IPS DF 4.7 (cell line): ENCODE results near the gene P2RY2.

Experiments used
- DNase-seq: peaks from one replicate; pipeline ENCODE4 v3.0.0-alpha.2; 2013; ENCODE audit warnings: low spot score; ENCODE audit errors: extremely low read depth

Gene P2RY2

GRCh38 chr11:73204711-73205121 lies 13.4 kb upstream of the P2RY2 start:
- DNase-seq, result no peak

DNA sequence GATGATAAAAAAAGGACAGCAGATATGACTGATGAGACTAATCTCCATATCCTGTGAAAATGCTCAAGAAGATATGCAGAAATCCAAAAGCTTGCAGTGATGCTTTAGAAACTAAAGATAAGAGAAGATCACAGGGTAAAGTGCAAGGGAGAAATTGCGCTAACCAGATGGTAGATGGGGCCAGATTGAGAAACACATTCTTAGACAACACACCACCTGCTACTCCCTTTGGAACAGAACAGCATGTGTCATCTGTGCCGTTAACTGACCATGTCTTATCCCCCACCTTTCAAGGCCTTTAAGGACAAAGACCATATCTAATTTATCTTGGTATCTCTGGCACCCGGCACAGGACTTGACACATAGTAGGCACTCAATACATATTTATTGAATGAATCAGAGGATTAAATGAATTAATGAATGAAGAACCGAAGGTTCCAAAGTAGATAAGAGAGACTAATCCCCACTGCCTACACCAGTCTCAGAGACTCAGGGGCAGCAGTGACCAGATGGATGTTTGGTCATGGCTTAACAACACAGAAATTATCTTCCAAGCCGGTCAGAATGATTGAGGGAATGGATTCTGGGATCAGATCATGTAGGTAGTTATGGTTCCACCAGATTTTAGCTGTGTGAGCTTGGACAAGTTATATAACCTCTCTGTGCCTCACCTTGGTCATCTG lies 12.3 kb upstream of the P2RY2 start:
- DNase-seq, result no peak

GRCh38 chr11:73206801-73207200 lies 11.3 kb upstream of the P2RY2 start:
- no peak for DNase-seq

GRCh38 chr11:73209892-73210291 lies 8.2 kb upstream of the P2RY2 start:
- DNase-seq, result no peak

GRCh38 chr11:73210916-73211667 lies 7.0 kb upstream of the P2RY2 start:
- no peak for DNase-seq

GRCh38 chr11:73213196-73214143 lies 4.6 kb upstream of the P2RY2 start:
- no peak for DNase-seq

GRCh38 chr11:73215191-73216134 lies 2.6 kb upstream of the P2RY2 start:
- DNase-seq, result no peak

DNA sequence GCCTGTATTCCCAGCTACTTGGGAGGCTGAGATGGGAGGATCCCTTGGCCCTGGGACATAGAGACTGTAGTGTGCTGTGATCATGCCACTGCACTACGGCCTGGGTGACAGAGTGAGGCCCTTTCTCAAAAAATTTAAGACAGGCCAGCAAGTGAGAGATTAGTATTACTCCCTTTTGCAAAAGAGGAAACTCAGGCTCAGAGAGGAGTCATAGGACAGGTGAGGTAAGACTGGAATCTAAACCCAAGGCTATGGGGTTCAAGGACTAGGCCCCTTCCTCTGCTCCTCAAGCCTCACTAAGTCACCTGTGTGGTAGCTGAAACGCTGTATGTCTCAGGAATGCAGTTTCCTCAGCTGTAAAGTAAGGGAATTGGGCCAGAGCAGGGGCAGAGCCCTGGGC lies 1.6 kb upstream of the P2RY2 start:
- no peak for DNase-seq

GRCh38 chr11:73217131-73217809 lies 811 bp upstream of the P2RY2 start:
- DNase-seq, result no peak

GRCh38 chr11:73217810-73218105 lies 323 bp upstream of the P2RY2 start:
- no peak for DNase-seq

- DNase-seq, result no peak
These were observed 742 bp downstream of the P2RY2 start for GRCh38 chr11:73218830-73219215.

- no peak for DNase-seq
These were observed 1.6 kb downstream of the P2RY2 start for GRCh38 chr11:73219396-73220285.

- DNase-seq, result no peak
These were observed 3.4 kb downstream of the P2RY2 start for GRCh38 chr11:73221451-73221850.

- DNase-seq, result no peak
These were observed 3.9 kb downstream of the P2RY2 start for GRCh38 chr11:73221996-73222395.

- no peak for DNase-seq
These were observed 6.1 kb downstream of the P2RY2 start for GRCh38 chr11:73223998-73224730.

GRCh38 chr11:73225001-73225686 lies 7.1 kb downstream of the P2RY2 start:
- DNase-seq, result no peak

DNA sequence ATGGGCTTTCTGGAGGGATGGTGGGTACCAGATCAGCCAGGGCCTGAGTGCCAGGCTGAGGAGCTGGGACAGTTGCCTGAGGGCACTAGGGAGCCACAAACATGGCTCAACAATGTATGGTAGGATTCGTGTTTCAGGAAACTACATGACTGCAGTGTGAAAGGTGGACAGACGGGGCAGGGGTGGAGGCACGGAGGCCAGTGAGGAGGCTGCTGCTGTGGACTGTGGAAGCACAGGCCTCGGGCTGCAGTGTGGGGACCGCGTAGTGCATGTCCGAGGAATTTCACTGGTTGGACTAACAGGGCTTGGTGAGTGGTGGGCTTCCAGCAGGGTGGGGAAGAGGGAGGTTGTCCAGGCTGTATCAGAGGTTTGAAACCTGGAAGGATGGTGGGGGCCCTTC lies 7.8 kb downstream of the P2RY2 start:
- no peak for DNase-seq
